Measurements from ENCODE around the gene PRSS50.

Gene PRSS50

DNA sequence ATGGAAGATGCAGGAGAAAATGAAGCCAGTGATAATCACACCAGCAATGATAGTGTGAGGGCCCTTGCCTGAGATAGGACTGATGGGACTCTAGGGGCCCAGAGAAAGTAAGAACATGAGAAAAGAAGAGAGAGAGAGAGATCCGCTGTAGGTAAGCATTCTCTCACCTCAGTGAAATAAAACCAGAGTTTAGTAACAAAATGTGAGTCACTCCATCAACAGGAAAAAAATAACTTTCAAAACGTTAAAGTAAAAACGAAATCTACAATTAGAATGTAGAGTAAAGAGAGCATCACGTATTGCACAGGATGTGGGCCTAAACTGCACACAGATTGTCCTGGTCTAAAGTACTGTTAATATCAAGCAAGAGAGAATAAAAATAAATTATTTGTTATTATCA lies 6.8 kb upstream of the PRSS50 start:
- no peak for DNase-seq

- DNase-seq = no peak
Measured at GRCh38 chr3:46722443-46722842, 4.8 kb upstream of the PRSS50 start.

- no peak for DNase-seq
Measured at GRCh38 chr3:46721009-46721408, 3.3 kb upstream of the PRSS50 start.

GRCh38 chr3:46719735-46720271 lies 2.1 kb upstream of the PRSS50 start:
- DNase-seq = no peak

GRCh38 chr3:46719044-46719565 lies 1.4 kb upstream of the PRSS50 start:
- no peak for DNase-seq

DNA sequence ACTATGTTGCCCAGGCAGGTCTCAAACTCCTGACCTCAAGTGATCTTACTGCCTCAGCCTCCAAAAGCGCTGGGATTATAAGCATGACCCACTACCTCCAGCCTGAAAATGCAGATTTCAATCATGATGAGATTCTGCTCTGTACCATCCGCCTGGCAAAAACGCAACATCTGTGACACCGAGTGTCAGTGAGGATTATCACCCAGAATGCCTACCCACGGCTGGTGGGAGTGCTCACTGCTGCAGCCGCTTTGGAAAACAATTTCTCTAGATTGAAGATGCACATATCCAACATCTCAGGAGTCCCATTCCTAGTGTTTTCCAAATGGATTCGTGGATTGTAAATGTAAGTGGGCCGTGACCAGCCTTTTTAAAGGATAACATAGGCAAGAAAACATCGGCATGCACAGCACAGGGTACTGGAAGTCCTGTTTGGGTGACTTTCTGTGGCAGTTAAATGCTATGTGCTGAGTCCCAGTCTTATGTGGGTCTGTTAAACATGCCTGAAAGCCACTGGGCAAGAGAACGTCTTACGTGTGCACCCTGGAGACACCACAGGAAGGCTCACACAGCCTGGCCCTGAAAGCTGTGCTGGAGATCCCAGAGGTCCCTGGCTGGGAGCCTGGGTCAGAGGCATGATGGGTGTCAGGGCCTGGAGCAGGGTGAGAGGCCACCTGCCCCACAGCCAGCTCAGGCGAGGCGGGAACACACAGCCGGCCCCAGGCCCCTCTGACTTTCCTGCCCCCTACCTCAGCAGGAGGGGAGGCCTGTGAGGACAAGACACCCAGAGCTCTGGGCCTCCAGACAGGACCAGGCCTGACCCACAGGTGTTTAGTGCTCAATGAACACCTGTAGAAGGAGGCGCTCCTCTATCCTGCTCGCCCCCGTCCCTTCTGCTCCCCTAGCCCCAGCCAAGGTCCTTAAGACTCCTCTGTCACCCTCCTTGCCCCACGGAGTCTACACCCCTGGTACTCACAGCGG lies 918 bp downstream of the PRSS50 start:
- DNase-seq = no peak

- no peak for DNase-seq
Measured at GRCh38 chr3:46715507-46716175, 2.0 kb downstream of the PRSS50 start.

GRCh38 chr3:46714728-46715506 lies 2.8 kb downstream of the PRSS50 start:
- DNase-seq = no peak

- no peak for DNase-seq
Measured at GRCh38 chr3:46713898-46714552, 3.6 kb downstream of the PRSS50 start.

DNA sequence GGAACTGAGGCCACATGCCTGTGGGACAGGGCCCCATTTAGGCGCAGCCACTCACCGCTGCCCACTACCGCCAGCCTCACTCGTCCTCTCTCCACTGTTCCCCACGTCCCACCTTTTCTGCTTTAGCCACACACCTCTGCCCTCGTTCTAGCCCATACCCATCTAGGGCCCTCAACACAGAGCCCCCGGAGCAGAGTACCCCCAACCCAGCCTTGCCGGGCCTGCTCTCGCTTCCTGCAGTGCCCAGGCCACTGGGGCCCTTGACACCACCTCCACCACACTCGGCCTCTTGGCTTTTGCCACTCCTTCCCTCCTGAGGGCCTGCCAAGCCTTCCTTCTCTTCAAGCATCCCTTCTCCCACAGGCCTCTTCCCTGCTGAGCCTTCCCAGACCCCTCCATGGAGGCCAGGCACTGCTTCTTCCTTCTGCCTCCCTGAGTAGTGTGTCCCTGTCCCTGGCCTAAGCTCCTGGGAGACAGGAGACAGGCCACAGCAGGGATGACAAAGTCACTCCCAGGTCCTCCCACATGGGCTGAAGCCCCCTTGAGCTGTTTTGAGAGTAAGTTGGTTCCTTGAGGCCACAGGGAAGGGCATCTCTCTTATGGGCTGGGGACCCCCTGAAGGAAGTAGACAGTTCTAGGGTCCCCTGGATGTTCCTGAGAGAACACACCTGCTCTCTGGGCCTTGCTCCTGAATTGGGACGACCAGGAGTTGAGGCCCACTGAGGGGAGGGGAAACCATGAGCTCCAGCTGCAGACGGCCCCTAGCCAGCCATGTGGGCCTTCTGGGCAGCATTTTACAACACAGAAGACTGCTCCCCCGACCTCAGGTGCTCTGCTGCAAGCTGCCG lies 4.4 kb downstream of the PRSS50 start:
- DNase-seq = no peak

- DNase-seq = no peak
Measured at GRCh38 chr3:46712191-46713049, 5.2 kb downstream of the PRSS50 start.

GRCh38 chr3:46711760-46712159 lies 5.9 kb downstream of the PRSS50 start:
- no peak for DNase-seq

DNA sequence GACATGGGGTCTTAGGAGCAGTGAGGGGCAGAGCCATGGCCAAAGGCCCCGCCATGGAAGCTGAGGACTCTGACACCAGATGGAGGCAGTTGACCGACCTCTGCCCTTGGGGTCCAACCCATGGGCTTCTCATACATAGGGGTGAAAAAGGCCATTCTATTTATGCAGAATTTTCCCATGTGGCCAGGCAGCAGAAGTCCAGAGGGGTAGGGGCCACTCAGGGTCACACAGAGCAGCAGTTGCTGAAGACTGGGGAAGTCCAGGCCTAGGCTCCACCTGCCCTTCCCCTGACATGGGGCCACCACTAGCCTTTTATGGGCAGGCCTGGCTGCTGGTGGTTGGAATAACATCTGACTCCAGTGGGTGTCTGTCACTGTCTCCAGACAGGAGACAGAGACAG lies 6.4 kb downstream of the PRSS50 start:
- DNase-seq = no peak

GRCh38 chr3:46710671-46711295 lies 6.9 kb downstream of the PRSS50 start:
- no peak for DNase-seq

DNA sequence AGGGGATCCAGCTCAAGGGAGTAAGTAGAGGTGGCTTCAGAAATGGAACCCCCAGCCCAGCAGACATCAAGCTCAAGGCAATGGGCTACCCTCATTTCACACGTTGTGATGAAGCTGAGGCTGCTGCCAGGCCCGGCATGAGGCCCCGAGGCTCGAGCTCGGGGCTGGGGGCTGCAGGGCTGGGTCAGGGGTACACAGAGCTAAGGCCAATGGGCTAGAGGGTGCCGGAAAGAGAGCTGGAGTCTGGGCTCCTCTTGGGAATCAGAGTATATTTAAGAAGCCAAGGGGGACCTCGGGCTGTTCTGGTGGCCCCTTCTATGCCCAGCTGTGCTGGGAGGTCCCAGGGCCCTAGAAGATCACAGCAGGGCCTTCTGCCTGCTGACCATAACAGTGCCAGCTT lies 7.4 kb downstream of the PRSS50 start:
- DNase-seq = no peak

GRCh38 chr3:46709721-46710120 lies 7.9 kb downstream of the PRSS50 start:
- no peak for DNase-seq

GRCh38 chr3:46709157-46709654 lies 8.5 kb downstream of the PRSS50 start:
- DNase-seq = no peak

GRCh38 chr3:46708401-46709156 lies 9.1 kb downstream of the PRSS50 start:
- DNase-seq = no peak

GRCh38 chr3:46707601-46708011 lies 10.1 kb downstream of the PRSS50 start:
- no peak for DNase-seq

Measured in amniotic stem cell (primary cell).